ENCODE results near the gene ZNF232.
A peak's percentile ranks its signal among the peaks of the same experiment; 100 is the strongest.
"Not testable (repeated sequence)": the region's sequence is repeated elsewhere in the genome, so short reads cannot be mapped to it uniquely, and the experiment has no call there.

ZNF232 gene

GRCh38 chr17:5128905-5129535 is 17.3 kb upstream of the ZNF232 start:
- DNase-seq, result no peak

- not testable (repeated sequence) for DNase-seq
Observed at GRCh38 chr17:5128387-5128786, 16.7 kb upstream of the ZNF232 start.

- DNase-seq, result no peak
Observed at GRCh38 chr17:5127910-5128309, 16.2 kb upstream of the ZNF232 start.

GRCh38 chr17:5126719-5127488 is 15.2 kb upstream of the ZNF232 start:
- no peak for DNase-seq

GRCh38 chr17:5124896-5125295 is 13.2 kb upstream of the ZNF232 start:
- DNase-seq, result not testable (repeated sequence)

- not testable (repeated sequence) for DNase-seq
Observed at GRCh38 chr17:5124125-5124760, 12.6 kb upstream of the ZNF232 start.

GRCh38 chr17:5123343-5124124 is 11.9 kb upstream of the ZNF232 start:
- no peak for DNase-seq

GRCh38 chr17:5122586-5123342 is 11.1 kb upstream of the ZNF232 start:
- no peak for DNase-seq

GRCh38 chr17:5122056-5122455 is 10.4 kb upstream of the ZNF232 start:
- DNase-seq, result not testable (repeated sequence)

- no peak for DNase-seq
Observed at GRCh38 chr17:5121186-5121841, 9.6 kb upstream of the ZNF232 start.

- not testable (repeated sequence) for DNase-seq
Observed at GRCh38 chr17:5120436-5121185, 8.9 kb upstream of the ZNF232 start.

- no peak for DNase-seq
Observed at GRCh38 chr17:5120036-5120435, 8.4 kb upstream of the ZNF232 start.

GRCh38 chr17:5118219-5118618 is 6.5 kb upstream of the ZNF232 start:
- DNase-seq, result no peak

- no peak for DNase-seq
Observed at GRCh38 chr17:5115673-5116651, 4.3 kb upstream of the ZNF232 start, which contains the start of gene USP6. USP6 (plus strand) TSS chr17:5116032; CDS start chr17:5130368, 14,336 bp downstream.

GRCh38 chr17:5110816-5111215 is 862 bp downstream of the ZNF232 start:
- DNase-seq, result no peak

GRCh38 chr17:5100832-5101231 is 10.8 kb downstream of the ZNF232 start:
- DNase-seq, result no peak

- no peak for DNase-seq
Observed at GRCh38 chr17:5099271-5099670, 12.4 kb downstream of the ZNF232 start.

- peak; percentile 41 for DNase-seq
Observed at GRCh38 chr17:5097101-5097834, 14.4 kb downstream of the ZNF232 start.

GRCh38 chr17:5096731-5097100 is 15.0 kb downstream of the ZNF232 start:
- no peak for DNase-seq
